ENCODE data around the gene BRD9. TPM values are rescaled to one million over a fixed set of nuclear protein-coding genes. Genes with fewer than 3 reads are reported as not detected.
"Not testable (repeated sequence)": the region's sequence is repeated elsewhere in the genome, so short reads cannot be mapped to it uniquely, and the experiment has no call there.

The BRD9 gene
- 23.5 and 36.9 TPM in 2 replicates for total RNA-seq
- polyA plus RNA-seq: 20.8 and 24.5 TPM in 2 replicates

DNA sequence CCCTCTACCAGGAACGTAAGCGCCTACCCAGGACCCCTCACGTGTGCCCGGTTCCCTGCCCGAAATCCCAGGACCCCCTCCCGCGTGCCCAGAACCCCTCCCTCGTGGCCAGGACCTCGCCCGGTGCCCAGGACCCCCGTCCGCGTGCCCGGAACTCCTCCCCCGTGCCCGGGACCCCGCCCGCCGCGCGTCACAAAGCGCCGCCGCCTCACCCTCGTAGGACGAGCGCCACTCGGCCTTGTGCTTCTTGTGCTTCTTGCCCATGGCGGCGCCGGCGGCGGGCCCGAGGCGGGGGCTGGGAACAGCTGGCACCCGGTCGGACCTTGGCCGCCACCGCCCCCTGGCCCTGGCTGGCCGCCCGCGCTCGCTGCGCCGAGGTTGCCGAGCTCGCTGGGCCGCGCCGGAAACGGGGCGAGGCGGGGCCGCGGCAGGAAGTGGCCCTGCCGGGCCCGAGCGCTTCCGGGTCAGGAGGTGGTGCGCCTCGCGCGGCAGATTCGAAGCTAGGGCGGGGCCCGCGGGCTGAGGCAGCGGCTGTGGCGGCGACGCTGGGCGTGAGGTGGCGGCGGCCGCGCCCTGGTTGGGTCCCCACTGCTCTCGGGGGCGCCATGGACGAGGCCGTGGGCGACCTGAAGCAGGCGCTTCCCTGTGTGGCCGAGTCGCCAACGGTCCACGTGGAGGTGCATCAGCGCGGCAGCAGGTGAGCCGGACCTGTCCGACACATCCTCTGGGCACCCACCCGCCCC, at the start of gene BRD9, which contains the start of gene TRIP13:
Gene BRD9 (minus strand): TSS at position 408 of the 743 bp plus-strand sequence. CDS start 144 bp downstream, at position 264.
Gene TRIP13 (plus strand): TSS at position 491 of the 743 bp plus-strand sequence. CDS start 115 bp downstream, at position 606.
- TF ChIP-seq, protein P1, sequence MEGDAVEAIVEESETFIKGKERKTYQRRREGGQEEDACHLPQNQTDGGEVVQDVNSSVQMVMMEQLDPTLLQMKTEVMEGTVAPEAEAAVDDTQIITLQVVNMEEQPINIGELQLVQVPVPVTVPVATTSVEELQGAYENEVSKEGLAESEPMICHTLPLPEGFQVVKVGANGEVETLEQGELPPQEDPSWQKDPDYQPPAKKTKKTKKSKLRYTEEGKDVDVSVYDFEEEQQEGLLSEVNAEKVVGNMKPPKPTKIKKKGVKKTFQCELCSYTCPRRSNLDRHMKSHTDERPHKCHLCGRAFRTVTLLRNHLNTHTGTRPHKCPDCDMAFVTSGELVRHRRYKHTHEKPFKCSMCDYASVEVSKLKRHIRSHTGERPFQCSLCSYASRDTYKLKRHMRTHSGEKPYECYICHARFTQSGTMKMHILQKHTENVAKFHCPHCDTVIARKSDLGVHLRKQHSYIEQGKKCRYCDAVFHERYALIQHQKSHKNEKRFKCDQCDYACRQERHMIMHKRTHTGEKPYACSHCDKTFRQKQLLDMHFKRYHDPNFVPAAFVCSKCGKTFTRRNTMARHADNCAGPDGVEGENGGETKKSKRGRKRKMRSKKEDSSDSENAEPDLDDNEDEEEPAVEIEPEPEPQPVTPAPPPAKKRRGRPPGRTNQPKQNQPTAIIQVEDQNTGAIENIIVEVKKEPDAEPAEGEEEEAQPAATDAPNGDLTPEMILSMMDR (IDR thresholded peaks at IDR 0.05; ENCODE audit: low read depth, low read length): no peak
- Histone ChIP-seq H3K4me1 (ENCODE audit: low read depth) (peaks cover 4% of the 10 kb centered on the region), H3K27me3 (no peaks in the 10 kb centered on the region), H3K4me3 (peak within 1 kb of the TSS; percentile 61), H3K36me3 (peaks cover 24% of the 10 kb centered on the region), H3K9me3 (ENCODE audit: low read depth) (no peaks in the 10 kb centered on the region), H3K27ac (peak within 1 kb of the TSS; percentile 96)
- DNase-seq (ENCODE audit: low read depth in 1 of 2, low spot score in 1 of 2): peak; percentile 79 to 89

- not testable (repeated sequence) for H3K27ac ChIP-seq; H3K4me3 ChIP-seq; DNase-seq (ENCODE audit: low read depth in 1 of 2, low spot score in 1 of 2); H3K36me3 ChIP-seq; H3K27me3 ChIP-seq; H3K4me1 ChIP-seq (ENCODE audit: low read depth); H3K9me3 ChIP-seq (ENCODE audit: low read depth)
Measured at GRCh38 chr5:940741-941140, 48.1 kb upstream of the BRD9 start.

GRCh38 chr5:939368-939767, 46.8 kb upstream of the BRD9 start:
- H3K4me1 ChIP-seq (ENCODE audit: low read depth): peaks cover 4% of the 10 kb centered on the region
- H3K27me3 ChIP-seq: no peaks in the 10 kb centered on the region
- no peak for DNase-seq (ENCODE audit: low read depth in 1 of 2, low spot score in 1 of 2)
- H3K9me3 ChIP-seq (ENCODE audit: low read depth): no peaks in the 10 kb centered on the region
- H3K4me3 ChIP-seq: no peak overlapping the region
- no peaks in the 10 kb centered on the region for H3K36me3 ChIP-seq
- no peak overlapping the region for H3K27ac ChIP-seq
- TF ChIP-seq, protein P1 (IDR thresholded peaks at IDR 0.05; ENCODE audit: low read depth, low read length): no peak

DNA sequence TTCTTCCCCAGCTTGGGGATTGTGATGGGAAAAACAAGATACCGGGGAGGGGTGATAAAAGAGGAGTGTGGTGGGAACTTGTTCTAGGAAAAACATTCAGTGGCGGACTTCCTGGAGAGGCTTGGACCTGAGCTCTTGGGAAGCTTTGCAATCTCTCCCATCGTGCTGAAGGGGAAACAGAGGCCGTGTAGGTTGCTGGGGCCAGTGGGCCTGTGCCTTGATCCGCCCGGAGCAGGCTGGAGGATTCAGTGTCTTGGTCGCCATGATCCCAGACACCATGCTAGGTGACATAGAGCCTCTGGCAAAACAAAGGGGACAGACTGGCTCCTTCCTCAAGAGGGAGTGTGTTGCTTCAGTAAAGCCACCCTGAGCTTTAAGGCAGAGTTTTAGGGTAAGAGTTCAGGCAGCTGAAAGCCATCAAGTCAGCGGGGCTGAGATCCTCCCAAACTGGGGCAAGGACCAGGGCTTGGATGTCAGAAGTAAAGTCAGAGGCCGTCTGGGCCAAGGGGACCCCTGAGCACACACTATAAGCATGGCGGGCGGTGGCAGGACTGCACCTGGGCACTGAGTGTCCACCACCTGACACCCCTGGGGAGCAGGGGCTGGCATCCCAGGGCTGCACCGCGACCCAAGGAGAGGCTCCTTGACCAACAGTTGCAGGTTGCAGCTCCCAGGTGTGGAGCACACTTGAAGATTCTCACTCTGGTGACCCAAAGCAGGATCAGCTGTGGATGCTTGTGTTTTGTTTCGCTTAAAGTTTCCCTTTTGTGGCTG, 44.7 kb upstream of the BRD9 start:
- Histone ChIP-seq H3K4me1 (ENCODE audit: low read depth) (no peaks in the 10 kb centered on the region), H3K27ac (no peak overlapping the region)
- TF ChIP-seq, protein P1 (IDR thresholded peaks at IDR 0.05; ENCODE audit: low read depth, low read length): no peak

DNA sequence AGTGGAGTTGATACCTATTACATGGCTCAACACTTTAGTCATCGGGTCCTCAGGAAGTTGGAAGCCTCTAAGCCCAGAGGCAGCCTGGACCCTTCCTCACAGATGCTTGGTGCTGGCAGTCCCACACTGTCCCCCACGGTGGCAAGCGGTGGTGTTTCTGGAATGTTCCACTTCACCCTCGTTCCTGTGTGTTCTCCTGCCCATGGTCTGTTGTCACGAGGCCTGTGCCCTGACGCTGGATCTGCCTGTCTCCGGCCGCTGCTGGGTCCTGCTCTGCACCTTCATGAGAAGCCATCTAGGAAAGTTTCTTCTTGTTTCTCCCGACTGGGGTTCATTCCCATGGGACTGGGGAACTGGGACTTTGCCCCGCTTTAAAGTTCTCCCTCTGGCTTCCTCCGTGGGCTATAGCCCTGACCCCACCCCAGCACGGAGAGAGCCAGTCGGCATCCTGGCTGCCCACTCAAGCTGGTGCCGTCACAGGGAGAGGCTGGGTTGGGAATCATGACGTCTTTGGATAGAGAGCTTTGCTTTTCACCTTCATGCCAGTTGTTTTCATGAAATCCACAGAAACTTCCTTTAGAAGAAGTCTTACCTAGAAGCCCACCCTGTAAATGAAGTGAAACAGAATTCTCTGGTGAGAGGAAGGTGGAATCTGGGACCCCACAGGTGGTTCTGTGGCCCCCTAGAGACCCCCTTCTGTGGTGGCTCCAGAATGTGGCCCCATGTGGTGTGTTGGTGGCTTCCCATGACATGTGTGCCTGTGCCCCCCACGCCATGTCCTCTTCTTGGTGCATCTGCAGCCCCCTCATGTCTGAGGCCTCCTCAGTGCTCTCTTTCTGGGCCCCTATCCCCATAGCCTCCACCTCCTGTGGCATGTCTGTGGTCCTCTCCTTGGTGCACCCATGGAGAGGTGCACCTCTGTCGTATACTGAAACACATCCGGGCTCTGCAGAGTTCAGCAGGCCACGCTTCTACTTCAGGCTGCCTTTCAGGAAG, 43.8 kb upstream of the BRD9 start:
- Histone ChIP-seq H3K4me3 (no peak overlapping the region), H3K27me3 (peaks cover 7% of the 10 kb centered on the region), H3K4me1 (ENCODE audit: low read depth) (no peaks in the 10 kb centered on the region), H3K27ac (no peak overlapping the region), H3K36me3 (no peaks in the 10 kb centered on the region), H3K9me3 (ENCODE audit: low read depth) (no peaks in the 10 kb centered on the region)
- no peak for DNase-seq (ENCODE audit: low read depth in 1 of 2, low spot score in 1 of 2)
- TF ChIP-seq, protein P1 (IDR thresholded peaks at IDR 0.05; ENCODE audit: low read depth, low read length): no peak

More for the DNA sequence above, 44.7 kb upstream of the BRD9 start:
- H3K9me3 ChIP-seq (ENCODE audit: low read depth): no peaks in the 10 kb centered on the region
- H3K36me3 ChIP-seq: no peaks in the 10 kb centered on the region
- peaks cover 2% of the 10 kb centered on the region for H3K27me3 ChIP-seq
- DNase-seq (ENCODE audit: low read depth in 1 of 2, low spot score in 1 of 2): no peak
- H3K4me3 ChIP-seq: no peak overlapping the region

Data from cardiac muscle cell (in vitro differentiated cells and primary cell).